ENCODE data around the gene CA5A. TPM values are rescaled to one million over a fixed set of nuclear protein-coding genes. Genes with fewer than 3 reads are reported as not detected.

Gene CA5A
- total RNA-seq, 4 donors from 2014 or later, result not detected

- no peak for TF ChIP-seq POLR2A (IDR thresholded peaks at IDR 0.05)
- TF ChIP-seq CTCF (IDR thresholded peaks at IDR 0.05 in 4 of 5, conservative IDR thresholded peaks at IDR 0.05 in 1 of 5), result no peak
- intact Hi-C loops (cut with DNase I; ENCODE audit: low total_unique reads) (no loop called here), in situ Hi-C loops (cut with MboI; ENCODE audit: low sequenced_read_pairs in 4 of 4) (no loop called here)
- Histone ChIP-seq H3K9me3 (peaks cover 0 to 5% (median 4%) of the 10 kb centered on the region in 3 donors), H3K4me3 (no peak overlapping the region), H3K4me1 (peaks cover 9 to 14% of the 10 kb centered on the region in 2 donors), H3K27me3 (no peaks in the 10 kb centered on the region), H3K36me3 (peaks cover 0 to 11% of the 10 kb centered on the region in 2 donors), H3K27ac (no peak overlapping the region)
- ATAC-seq (no peak), DNase-seq (no peak)
These were observed 33.9 kb upstream of the CA5A start for GRCh38 chr16:87970186-87970585.

- Histone ChIP-seq H3K27me3 (no peaks in the 10 kb centered on the region), H3K27ac (no peak overlapping the region), H3K4me3 (no peak overlapping the region), H3K9me3 (peaks cover 0 to 5% (median 4%) of the 10 kb centered on the region in 3 donors), H3K36me3 (peaks cover 0 to 9% of the 10 kb centered on the region in 2 donors), H3K4me1 (peaks cover 14% of the 10 kb centered on the region in 2 donors)
- no peak for ATAC-seq
- no peak for DNase-seq
- no peak for TF ChIP-seq CTCF (IDR thresholded peaks at IDR 0.05 in 4 of 5, conservative IDR thresholded peaks at IDR 0.05 in 1 of 5)
- TF ChIP-seq POLR2A (IDR thresholded peaks at IDR 0.05), result no peak
- intact Hi-C loops (cut with DNase I; ENCODE audit: low total_unique reads), result no loop called here
- in situ Hi-C loops (cut with MboI; ENCODE audit: low sequenced_read_pairs in 4 of 4), result no loop called here
These were observed 32.2 kb upstream of the CA5A start for GRCh38 chr16:87968541-87968940.

GRCh38 chr16:87966685-87967185 lies 30.4 kb upstream of the CA5A start:
- in situ Hi-C loops (cut with MboI; ENCODE audit: low sequenced_read_pairs in 4 of 4) (no loop called here), intact Hi-C loops (cut with DNase I; ENCODE audit: low total_unique reads) (no loop called here)
- Histone ChIP-seq H3K27ac (peak overlapping the region; percentile 54 to 71 (median 68)), H3K4me3 (peak overlapping the region; percentile 7 to 35 (median 14)), H3K4me1 (peaks cover 14% of the 10 kb centered on the region in 2 donors), H3K9me3 (peaks cover 0 to 3% (median 2%) of the 10 kb centered on the region in 3 donors), H3K27me3 (no peaks in the 10 kb centered on the region), H3K36me3 (peaks cover 0 to 7% of the 10 kb centered on the region in 2 donors)
- ATAC-seq (no peak), DNase-seq (no peak)
- TF ChIP-seq POLR2A (IDR thresholded peaks at IDR 0.05) (no peak), CTCF (IDR thresholded peaks at IDR 0.05 in 4 of 5, conservative IDR thresholded peaks at IDR 0.05 in 1 of 5) (no peak)

- no peak for ATAC-seq
- Histone ChIP-seq H3K27me3 (no peaks in the 10 kb centered on the region), H3K4me1 (peaks cover 14 to 18% of the 10 kb centered on the region in 2 donors), H3K27ac (peak overlapping the region; percentile 54 to 71 (median 68)), H3K36me3 (peaks cover 0 to 1% of the 10 kb centered on the region in 2 donors), H3K9me3 (no peaks in the 10 kb centered on the region), H3K4me3 (peak overlapping the region in 1 of 4 donors; percentile 35)
- TF ChIP-seq CTCF (IDR thresholded peaks at IDR 0.05 in 4 of 5, conservative IDR thresholded peaks at IDR 0.05 in 1 of 5) (no peak), POLR2A (IDR thresholded peaks at IDR 0.05) (no peak)
- DNase-seq, result no peak
- intact Hi-C loops (cut with DNase I; ENCODE audit: low total_unique reads) (no loop called here), in situ Hi-C loops (cut with MboI; ENCODE audit: low sequenced_read_pairs in 4 of 4) (no loop called here)
These were observed 29.8 kb upstream of the CA5A start for GRCh38 chr16:87966064-87966645.

All from gastrocnemius medialis (tissue), 4 donors.